ENCODE measurements around the gene SHISA6.

DNA sequence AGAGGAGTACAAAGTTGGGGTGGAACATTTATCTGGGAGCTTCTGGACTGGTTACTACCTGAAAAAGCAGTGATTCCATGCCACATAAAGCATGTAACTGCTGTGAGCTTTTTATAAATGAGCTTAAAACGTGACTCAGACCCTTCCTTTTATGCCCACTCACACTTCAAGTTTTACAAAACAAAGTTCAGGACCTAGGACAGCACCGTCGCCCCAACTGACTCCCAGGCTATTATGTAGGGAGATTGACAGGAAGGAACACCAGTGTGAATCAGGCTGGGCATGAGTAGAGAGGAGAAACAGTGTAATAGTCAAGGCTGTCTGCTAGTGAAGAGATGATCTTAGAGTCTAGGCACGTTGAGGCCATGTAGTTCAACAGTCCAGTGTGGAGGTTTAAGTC, 265.6 kb downstream of the SHISA6 start:
- TF ChIP-seq, protein P1, sequence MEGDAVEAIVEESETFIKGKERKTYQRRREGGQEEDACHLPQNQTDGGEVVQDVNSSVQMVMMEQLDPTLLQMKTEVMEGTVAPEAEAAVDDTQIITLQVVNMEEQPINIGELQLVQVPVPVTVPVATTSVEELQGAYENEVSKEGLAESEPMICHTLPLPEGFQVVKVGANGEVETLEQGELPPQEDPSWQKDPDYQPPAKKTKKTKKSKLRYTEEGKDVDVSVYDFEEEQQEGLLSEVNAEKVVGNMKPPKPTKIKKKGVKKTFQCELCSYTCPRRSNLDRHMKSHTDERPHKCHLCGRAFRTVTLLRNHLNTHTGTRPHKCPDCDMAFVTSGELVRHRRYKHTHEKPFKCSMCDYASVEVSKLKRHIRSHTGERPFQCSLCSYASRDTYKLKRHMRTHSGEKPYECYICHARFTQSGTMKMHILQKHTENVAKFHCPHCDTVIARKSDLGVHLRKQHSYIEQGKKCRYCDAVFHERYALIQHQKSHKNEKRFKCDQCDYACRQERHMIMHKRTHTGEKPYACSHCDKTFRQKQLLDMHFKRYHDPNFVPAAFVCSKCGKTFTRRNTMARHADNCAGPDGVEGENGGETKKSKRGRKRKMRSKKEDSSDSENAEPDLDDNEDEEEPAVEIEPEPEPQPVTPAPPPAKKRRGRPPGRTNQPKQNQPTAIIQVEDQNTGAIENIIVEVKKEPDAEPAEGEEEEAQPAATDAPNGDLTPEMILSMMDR (conservative IDR thresholded peaks at IDR 0.05; ENCODE audit: low read depth, low read length) = no peak
- TF ChIP-seq EZH2 (IDR thresholded peaks at IDR 0.05; ENCODE audit: borderline replicate concordance, low read depth, low read length, poor library complexity, severe bottlenecking) = no peak

Measured in A673 (cell line).